ENCODE measurements around the gene QRSL1. TPM values are rescaled to one million over a fixed set of nuclear protein-coding genes. Genes with fewer than 3 reads are reported as not detected.
A peak's percentile ranks its signal among the peaks of the same experiment; 100 is the strongest.

Gene QRSL1
- total and polyA plus RNA-seq, 2 experiments from 2014 or later = 18.4 to 19.3 TPM

- no peak for TF ChIP-seq ZNF462 (CRISPR knock-in tag; IDR thresholded peaks at IDR 0.05)
Observed at GRCh38 chr6:106674541-106675229, 45.3 kb downstream of the QRSL1 start (continued).

GRCh38 chr6:106677282-106677681 is 47.9 kb downstream of the QRSL1 start:
- Mint-ChIP-seq H3K36me3 (ENCODE audit: low read depth) (peaks cover 4% of the 10 kb centered on the region), H3K27me3 (ENCODE audit: insufficient read depth, low read depth, poor library complexity) (peaks cover 2% of the 10 kb centered on the region), H3K4me1 (peaks cover 11% of the 10 kb centered on the region; the same call in 2 of the 3 replicates), H3K27ac (no peak overlapping the region), H3K9me3 (no peaks in the 10 kb centered on the region; the same call in 1 of the 3 replicates), H3K4me3 (no peak overlapping the region)
- Histone ChIP-seq H4K20me1 (replicated peaks; ENCODE audit: insufficient read depth) (no peaks in the 10 kb centered on the region), H3K4me1 (ENCODE audit: insufficient read depth) (peaks cover 13% of the 10 kb centered on the region), H3K4me3 (no peak overlapping the region), H3K27ac (ENCODE audit: low read depth) (peak overlapping the region; percentile 67; the same call in 1 of the 2 replicates), H3K4me2 (no peak overlapping the region), H3F3A (replicated peaks; ENCODE audit: low read depth) (no peaks in the 10 kb centered on the region), H2AFZ (peak overlapping the region; percentile 72), H3K27me3 (ENCODE audit: insufficient read depth) (no peaks in the 10 kb centered on the region), H3K9me2 (ENCODE audit: insufficient read depth) (no peaks in the 10 kb centered on the region), H3K79me2 (replicated peaks; ENCODE audit: insufficient read depth) (no peaks in the 10 kb centered on the region), H3K36me3 (ENCODE audit: insufficient read depth) (no peaks in the 10 kb centered on the region)
- ATAC-seq (no peak), DNase-seq (ENCODE audit: low spot score) (no peak)
- TF ChIP-seq ZNF331 (CRISPR knock-in tag; IDR thresholded peaks at IDR 0.05; ENCODE audit: low read depth) (no peak), ZNF114 (CRISPR knock-in tag; IDR thresholded peaks at IDR 0.05) (no peak), JUNB (IDR thresholded peaks at IDR 0.05; ENCODE audit: unreplicated experiment) (no peak), STAT1 (IDR thresholded peaks at IDR 0.05; ENCODE audit: unreplicated experiment) (no peak), NANOG (IDR thresholded peaks at IDR 0.05; ENCODE audit: borderline replicate concordance) (no peak), CREB1 (CRISPR knock-in tag; IDR thresholded peaks at IDR 0.05; ENCODE audit: low read depth) (no peak), ZNF462 (CRISPR knock-in tag; IDR thresholded peaks at IDR 0.05) (no peak)
